ENCODE results near the gene PALLD. TPM values are rescaled to one million over a fixed set of nuclear protein-coding genes. Genes with fewer than 3 reads are reported as not detected.

The PALLD gene
- total RNA-seq, 1 experiment from 2014 or later, result 6.5 TPM

GRCh38 chr4:168839758-168840391 lies 343.0 kb downstream of the PALLD start:
- no TSS peak for BruUV-seq (replicated peaks)
- no peaks in the 10 kb centered on the region for H3K9me3 ChIP-seq (ENCODE audit: control insufficient read depth, insufficient read depth, low read depth, low read length)
- H3K4me3 ChIP-seq (ENCODE audit: low read depth in 2 of 2, low read length in 2 of 2), result no peak overlapping the region
- intact Hi-C loops (cut with micrococcal nuclease; ENCODE audit: unreplicated experiment) (no loop called here), in situ Hi-C loops (cut with HindIII; ENCODE audit: low pct_unique_long_range_greater_than_20kb, low sequenced_read_pairs) (no loop called here)
- TF ChIP-seq SIN3A (IDR thresholded peaks at IDR 0.05; ENCODE audit: borderline replicate concordance, insufficient read depth, low read depth, low read length), result no peak
- no peak for TF ChIP-seq TCF7L2 (IDR thresholded peaks at IDR 0.05; ENCODE audit: low read depth, low read length)
- TF ChIP-seq CTCF (IDR thresholded peaks at IDR 0.05), result no peak
- TF ChIP-seq POLR2AphosphoS5 (IDR thresholded peaks at IDR 0.05; ENCODE audit: low read depth, low read length), result no peak
- TF ChIP-seq, protein P1, sequence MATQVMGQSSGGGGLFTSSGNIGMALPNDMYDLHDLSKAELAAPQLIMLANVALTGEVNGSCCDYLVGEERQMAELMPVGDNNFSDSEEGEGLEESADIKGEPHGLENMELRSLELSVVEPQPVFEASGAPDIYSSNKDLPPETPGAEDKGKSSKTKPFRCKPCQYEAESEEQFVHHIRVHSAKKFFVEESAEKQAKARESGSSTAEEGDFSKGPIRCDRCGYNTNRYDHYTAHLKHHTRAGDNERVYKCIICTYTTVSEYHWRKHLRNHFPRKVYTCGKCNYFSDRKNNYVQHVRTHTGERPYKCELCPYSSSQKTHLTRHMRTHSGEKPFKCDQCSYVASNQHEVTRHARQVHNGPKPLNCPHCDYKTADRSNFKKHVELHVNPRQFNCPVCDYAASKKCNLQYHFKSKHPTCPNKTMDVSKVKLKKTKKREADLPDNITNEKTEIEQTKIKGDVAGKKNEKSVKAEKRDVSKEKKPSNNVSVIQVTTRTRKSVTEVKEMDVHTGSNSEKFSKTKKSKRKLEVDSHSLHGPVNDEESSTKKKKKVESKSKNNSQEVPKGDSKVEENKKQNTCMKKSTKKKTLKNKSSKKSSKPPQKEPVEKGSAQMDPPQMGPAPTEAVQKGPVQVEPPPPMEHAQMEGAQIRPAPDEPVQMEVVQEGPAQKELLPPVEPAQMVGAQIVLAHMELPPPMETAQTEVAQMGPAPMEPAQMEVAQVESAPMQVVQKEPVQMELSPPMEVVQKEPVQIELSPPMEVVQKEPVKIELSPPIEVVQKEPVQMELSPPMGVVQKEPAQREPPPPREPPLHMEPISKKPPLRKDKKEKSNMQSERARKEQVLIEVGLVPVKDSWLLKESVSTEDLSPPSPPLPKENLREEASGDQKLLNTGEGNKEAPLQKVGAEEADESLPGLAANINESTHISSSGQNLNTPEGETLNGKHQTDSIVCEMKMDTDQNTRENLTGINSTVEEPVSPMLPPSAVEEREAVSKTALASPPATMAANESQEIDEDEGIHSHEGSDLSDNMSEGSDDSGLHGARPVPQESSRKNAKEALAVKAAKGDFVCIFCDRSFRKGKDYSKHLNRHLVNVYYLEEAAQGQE (IDR thresholded peaks at IDR 0.05; ENCODE audit: insufficient read depth in 1 of 2, low read depth in 2 of 2, low read length in 1 of 2), result no peak
- H3K36me3 ChIP-seq (ENCODE audit: control insufficient read depth, insufficient read depth, low read length), result no peaks in the 10 kb centered on the region
- CTCF ChIA-PET, result no interaction called here
- H3K4me1 ChIP-seq (ENCODE audit: control insufficient read depth, insufficient read depth, low read length), result no peaks in the 10 kb centered on the region
- no peak overlapping the region for H3K27ac ChIP-seq (ENCODE audit: low read length)
- H3K27me3 ChIP-seq (ENCODE audit: control insufficient read depth, insufficient read depth, low read length), result no peaks in the 10 kb centered on the region; the same call in 1 of the 2 replicates
- ATAC-seq (no peak), DNase-seq (ENCODE audit: low read depth, low spot score) (no peak)
- POLR2A ChIA-PET, result no interaction called here

DNA sequence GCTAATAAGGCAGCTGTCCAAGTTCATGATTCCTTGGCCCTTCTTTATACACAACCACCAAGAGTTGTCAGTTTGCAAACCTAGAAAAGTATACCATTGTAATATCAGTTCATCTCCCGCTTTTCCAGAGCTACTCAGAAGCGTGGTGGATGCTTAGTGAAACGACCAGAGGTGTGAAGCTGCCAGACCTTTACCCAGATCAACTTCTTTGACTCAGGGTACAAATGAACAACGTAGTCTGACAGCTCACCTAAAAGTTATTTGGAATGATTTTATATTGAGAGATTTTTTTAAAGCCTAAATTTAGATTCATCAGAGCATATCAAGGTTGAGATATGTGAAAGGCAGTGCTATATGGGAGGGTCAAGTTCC lies 343.5 kb downstream of the PALLD start:
- DNase-seq (ENCODE audit: low read depth, low spot score), result no peak
- Histone ChIP-seq H3K9me3 (ENCODE audit: control insufficient read depth, insufficient read depth, low read depth, low read length) (no peaks in the 10 kb centered on the region), H3K36me3 (ENCODE audit: control insufficient read depth, insufficient read depth, low read length) (no peaks in the 10 kb centered on the region), H3K4me3 (ENCODE audit: low read depth in 2 of 2, low read length in 2 of 2) (no peak overlapping the region), H3K27ac (ENCODE audit: low read length) (no peak overlapping the region), H3K4me1 (ENCODE audit: control insufficient read depth, insufficient read depth, low read length) (no peaks in the 10 kb centered on the region), H3K27me3 (ENCODE audit: control insufficient read depth, insufficient read depth, low read length) (no peaks in the 10 kb centered on the region; the same call in 1 of the 2 replicates)
- ChIA-PET CTCF (no interaction called here), POLR2A (no interaction called here)
- no peak for ATAC-seq
- no TSS peak for BruUV-seq (replicated peaks)
- TF ChIP-seq SIN3A (IDR thresholded peaks at IDR 0.05; ENCODE audit: borderline replicate concordance, insufficient read depth, low read depth, low read length), result no peak
- TF ChIP-seq TCF7L2 (IDR thresholded peaks at IDR 0.05; ENCODE audit: low read depth, low read length), result no peak
- TF ChIP-seq, protein P1 (IDR thresholded peaks at IDR 0.05; ENCODE audit: insufficient read depth in 1 of 2, low read depth in 2 of 2, low read length in 1 of 2), result no peak
- TF ChIP-seq POLR2AphosphoS5 (IDR thresholded peaks at IDR 0.05; ENCODE audit: low read depth, low read length), result no peak
- no peak for TF ChIP-seq CTCF (IDR thresholded peaks at IDR 0.05)
- in situ Hi-C loops (cut with HindIII; ENCODE audit: low pct_unique_long_range_greater_than_20kb, low sequenced_read_pairs), result no loop called here
- intact Hi-C loops (cut with micrococcal nuclease; ENCODE audit: unreplicated experiment), result no loop called here

All from Panc1 (cell line).